Measurements from ENCODE around the gene FRG1. TPM values are rescaled to one million over a fixed set of nuclear protein-coding genes. Genes with fewer than 3 reads are reported as not detected.
"Not testable (repeated sequence)": the region's sequence is repeated elsewhere in the genome, so short reads cannot be mapped to it uniquely, and the experiment has no call there.

FRG1 gene
- total and polyA plus RNA-seq, 2 donors (not counting 3 experiments of a cell fraction or from before 2014, with no cell fraction given) = 7.5 to 36.1 TPM

DNA sequence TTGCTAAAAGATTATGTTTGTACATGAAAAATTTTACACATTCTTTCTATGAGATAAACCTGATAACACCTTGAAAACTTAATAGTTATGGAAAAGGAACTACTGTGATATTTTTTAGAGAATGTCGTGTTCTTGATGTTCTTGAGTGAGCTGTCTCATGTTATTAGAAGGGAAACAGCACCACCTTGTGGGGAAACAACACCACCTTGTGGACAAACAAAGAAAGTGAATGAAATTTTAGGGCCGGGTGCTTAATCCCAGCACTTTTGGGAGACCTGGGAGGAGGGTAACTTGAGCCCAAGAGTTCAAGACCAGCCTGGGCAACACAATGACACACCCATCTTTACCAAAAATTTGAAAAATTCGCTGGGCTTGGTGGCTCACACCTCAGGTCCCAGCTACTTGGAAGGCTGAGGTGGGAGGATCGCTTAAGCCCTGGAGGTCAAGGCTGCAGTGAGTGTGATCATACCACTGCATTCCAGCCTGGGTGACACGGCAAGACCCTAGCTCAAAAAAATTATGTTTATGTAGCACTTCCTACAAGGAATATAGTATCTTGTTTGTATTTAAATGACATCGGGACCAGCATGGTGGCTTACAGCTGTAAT is 36.1 kb upstream of the FRG1 start:
- H3K9me1 ChIP-seq (replicated peaks; ENCODE audit: control insufficient read depth, extremely low read depth, insufficient read depth, low read length); intact Hi-C loops (cut with micrococcal nuclease); H3K27ac ChIP-seq (ENCODE audit: insufficient read depth, low read depth, low read length); H3K79me2 ChIP-seq (ENCODE audit: control insufficient read depth, insufficient read depth, low read length); H3K9ac ChIP-seq (replicated peaks; ENCODE audit: extremely low read depth, insufficient read depth, low read length); H3K4me2 ChIP-seq (ENCODE audit: insufficient read depth, low read length); BruUV-seq (replicated peaks); H2AFZ ChIP-seq (ENCODE audit: low read depth, low read length); H4K20me1 ChIP-seq (replicated peaks; ENCODE audit: control insufficient read depth, extremely low read depth, insufficient read depth, low read length); H3K36me3 ChIP-seq (ENCODE audit: control insufficient read depth in 2 of 2, extremely low read depth in 1 of 2, insufficient read depth in 2 of 2, low read length in 2 of 2); H3K27me3 ChIP-seq (ENCODE audit: control insufficient read depth in 2 of 2, insufficient read depth in 2 of 2, low read length in 2 of 2); H3K4me1 ChIP-seq (ENCODE audit: control insufficient read depth, extremely low read depth, insufficient read depth, low read length); H3K4me3 ChIP-seq (replicated peaks in 1 of 3; ENCODE audit: insufficient read depth in 1 of 3, low read depth in 1 of 3, low read length in 3 of 3); FAIRE-seq; POLR2A ChIA-PET; H3K9me3 ChIP-seq (replicated peaks; ENCODE audit: control insufficient read depth, insufficient read depth, low read length); dilution Hi-C loops (cut with MboI; ENCODE audit: extremely low pct_ligation_motif_present, low sequenced_read_pairs): not testable (repeated sequence)
- CTCF ChIA-PET = interaction anchor here (1.2 kb wide), 1 partner anchor 36 kb away, joined by 4 read pairs; the partner anchor contains the start of gene FRG1
- DNase-seq (ENCODE audit: low read depth, low spot score) = peak; percentile 48
- TF ChIP-seq, protein P1, sequence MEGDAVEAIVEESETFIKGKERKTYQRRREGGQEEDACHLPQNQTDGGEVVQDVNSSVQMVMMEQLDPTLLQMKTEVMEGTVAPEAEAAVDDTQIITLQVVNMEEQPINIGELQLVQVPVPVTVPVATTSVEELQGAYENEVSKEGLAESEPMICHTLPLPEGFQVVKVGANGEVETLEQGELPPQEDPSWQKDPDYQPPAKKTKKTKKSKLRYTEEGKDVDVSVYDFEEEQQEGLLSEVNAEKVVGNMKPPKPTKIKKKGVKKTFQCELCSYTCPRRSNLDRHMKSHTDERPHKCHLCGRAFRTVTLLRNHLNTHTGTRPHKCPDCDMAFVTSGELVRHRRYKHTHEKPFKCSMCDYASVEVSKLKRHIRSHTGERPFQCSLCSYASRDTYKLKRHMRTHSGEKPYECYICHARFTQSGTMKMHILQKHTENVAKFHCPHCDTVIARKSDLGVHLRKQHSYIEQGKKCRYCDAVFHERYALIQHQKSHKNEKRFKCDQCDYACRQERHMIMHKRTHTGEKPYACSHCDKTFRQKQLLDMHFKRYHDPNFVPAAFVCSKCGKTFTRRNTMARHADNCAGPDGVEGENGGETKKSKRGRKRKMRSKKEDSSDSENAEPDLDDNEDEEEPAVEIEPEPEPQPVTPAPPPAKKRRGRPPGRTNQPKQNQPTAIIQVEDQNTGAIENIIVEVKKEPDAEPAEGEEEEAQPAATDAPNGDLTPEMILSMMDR (IDR thresholded peaks at IDR 0.05; ENCODE audit: extremely low read depth in 1 of 2, insufficient read depth in 1 of 2, low read depth in 1 of 2, low read length in 2 of 2) = peak; percentile 51 to 55

DNA sequence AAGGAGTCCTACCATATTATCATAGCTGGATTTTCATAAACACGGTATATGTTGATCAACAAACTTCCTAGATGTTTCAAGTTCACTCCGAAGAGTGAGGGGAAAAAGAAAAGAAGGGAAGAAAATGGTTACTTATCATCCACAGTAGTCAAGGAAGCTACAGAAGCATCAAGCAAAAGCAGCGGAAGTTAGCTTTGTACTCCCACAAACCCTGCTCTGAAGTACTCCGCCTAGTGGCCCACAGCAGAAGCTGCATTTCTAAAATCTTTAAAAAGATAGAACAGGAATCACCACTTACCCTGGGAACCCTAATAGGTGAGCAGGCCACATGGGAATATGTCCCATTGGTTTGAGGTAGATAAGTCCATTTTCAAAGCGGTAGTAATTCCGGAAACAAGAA is 28.5 kb upstream of the FRG1 start:
- no peaks in the 10 kb centered on the region for H3K9me1 ChIP-seq (replicated peaks; ENCODE audit: control insufficient read depth, extremely low read depth, insufficient read depth, low read length)
- no peaks in the 10 kb centered on the region for H3K27me3 ChIP-seq (ENCODE audit: control insufficient read depth in 2 of 2, insufficient read depth in 2 of 2, low read length in 2 of 2)
- no peaks in the 10 kb centered on the region for H3K36me3 ChIP-seq (ENCODE audit: control insufficient read depth in 2 of 2, extremely low read depth in 1 of 2, insufficient read depth in 2 of 2, low read length in 2 of 2)
- H3K27ac ChIP-seq (ENCODE audit: insufficient read depth, low read depth, low read length) = no peak overlapping the region
- TF ChIP-seq, protein P1 (IDR thresholded peaks at IDR 0.05; ENCODE audit: extremely low read depth in 1 of 2, insufficient read depth in 1 of 2, low read depth in 1 of 2, low read length in 2 of 2) = peak; percentile 31 to 42
- TF ChIP-seq POLR2A (IDR thresholded peaks at IDR 0.05; ENCODE audit: low read depth, low read length) = no peak
- no peaks in the 10 kb centered on the region for H3K9me3 ChIP-seq (replicated peaks; ENCODE audit: control insufficient read depth, insufficient read depth, low read length)
- no peak overlapping the region for H3K4me3 ChIP-seq (replicated peaks in 1 of 3; ENCODE audit: insufficient read depth in 1 of 3, low read depth in 1 of 3, low read length in 3 of 3)
- FAIRE-seq (no peak), DNase-seq (ENCODE audit: low read depth, low spot score) (no peak)
- H3K4me1 ChIP-seq (ENCODE audit: control insufficient read depth, extremely low read depth, insufficient read depth, low read length) = no peaks in the 10 kb centered on the region
- H3K79me2 ChIP-seq (ENCODE audit: control insufficient read depth, insufficient read depth, low read length) = no peaks in the 10 kb centered on the region
- dilution Hi-C loops (cut with MboI; ENCODE audit: extremely low pct_ligation_motif_present, low sequenced_read_pairs) (no loop called here), intact Hi-C loops (cut with micrococcal nuclease) (no loop called here)
- POLR2A ChIA-PET = no interaction called here
- CTCF ChIA-PET = interaction anchor here (0.6 kb wide), 1 partner anchor 1282 kb away, joined by 3 read pairs; no protein-coding TSS in a partner anchor
- no peak overlapping the region for H3K9ac ChIP-seq (replicated peaks; ENCODE audit: extremely low read depth, insufficient read depth, low read length)
- no peak overlapping the region for H3K4me2 ChIP-seq (ENCODE audit: insufficient read depth, low read length)
- no TSS peak for BruUV-seq (replicated peaks)
- no peak overlapping the region for H2AFZ ChIP-seq (ENCODE audit: low read depth, low read length)
- no peaks in the 10 kb centered on the region for H4K20me1 ChIP-seq (replicated peaks; ENCODE audit: control insufficient read depth, extremely low read depth, insufficient read depth, low read length)

All from endothelial cell of umbilical vein (primary cell).